OCI-LY3 (cell line): ENCODE measurements around the gene CTNNA1.

Experiments used
- H2AFZ ChIP-seq: fragments of 200-600, 300-600 bp; shearing (Covaris generic); 2 replicates; pipeline ENCODE4 v1.6.0; 2014; ENCODE audit warnings: antibody characterized with exemption, low read depth, low read length
- H3K27ac ChIP-seq: fragments of 200-600, 300-600 bp; sonication (generic); 2 replicates; pipeline ENCODE4 v1.5.1; 2014; ENCODE audit warnings: mild to moderate bottlenecking, low read length, moderate library complexity, mixed read lengths
- H3K27me3 ChIP-seq: fragments of 200-600, 300-600 bp; sonication (generic); 2 replicates; pipeline ENCODE4 v1.6.1; 2014; ENCODE audit warnings: low read depth, low read length, mixed read lengths
- H3K36me3 ChIP-seq: fragments of 200-600, 300-600 bp; sonication (generic); replicated peaks from 2 replicates; pipeline ENCODE3; 2014; ENCODE audit warnings: low read depth, low read length, mixed read lengths
- H3K4me1 ChIP-seq: fragments of 300-600, 200-600 bp; sonication (generic); 2 replicates; pipeline ENCODE4 v1.6.1; 2014; ENCODE audit warnings: low read length, mixed read lengths
- H3K4me2 ChIP-seq: fragments of 200-600, 300-600 bp; sonication (generic); 2 replicates; pipeline ENCODE4 v1.6.1; 2014; ENCODE audit warnings: low read length, mixed read lengths
- H3K4me3 ChIP-seq: fragments of 300-600, 200-600 bp; sonication (generic); 2 replicates; pipeline ENCODE4 v1.5.1; 2014; ENCODE audit warnings: antibody characterized with exemption, mild to moderate bottlenecking, low read length, moderate library complexity
- H3K79me2 ChIP-seq: fragments of 300-600, 200-600 bp; shearing (Covaris generic); 2 replicates; pipeline ENCODE4 v1.6.1; 2014; ENCODE audit warnings: mild to moderate bottlenecking, low read length, mixed read lengths
- H3K9ac ChIP-seq: fragments of 300-600, 200-600 bp; shearing (Covaris generic); 2 replicates; pipeline ENCODE4 v1.6.0; 2014; ENCODE audit warnings: mild to moderate bottlenecking, low read length, moderate library complexity
- H3K9me3 ChIP-seq: fragments of 200-600, 300-600 bp; shearing (Covaris generic); 2 replicates; pipeline ENCODE4 v1.6.1; 2014; ENCODE audit warnings: low read length, mixed read lengths; ENCODE audit not compliant: insufficient read depth
- H4K20me1 ChIP-seq: fragments of 200-600, 300-600 bp; sonication (generic); 2 replicates; pipeline ENCODE4 v1.6.1; 2016; ENCODE audit warnings: low read length, mixed read lengths; ENCODE audit not compliant: insufficient read depth
- CTCF ChIP-seq: fragments of 200-600, 300-600 bp; sonication (generic); IDR thresholded peaks from 2 replicates; pipeline ENCODE4 v1.5.1; 2014; ENCODE audit warnings: antibody characterized with exemption, low read length, low read depth
- EZH2phosphoT487 ChIP-seq: fragments of 200-600 bp; shearing (Covaris generic); IDR thresholded peaks from 2 replicates; pipeline ENCODE4 v1.6.1; 2018; ENCODE audit warnings: antibody characterized with exemption, mixed run types, low read depth

CTNNA1 gene

GRCh38 chr5:138942066-138942465 is 188.8 kb downstream of the CTNNA1 start:
- no peak overlapping the region for H3K27ac ChIP-seq
- H4K20me1 ChIP-seq: no peaks in the 10 kb centered on the region
- H3K4me3 ChIP-seq: no peak overlapping the region
- H3K9ac ChIP-seq: no peak overlapping the region
- H2AFZ ChIP-seq: no peak overlapping the region
- H3K9me3 ChIP-seq: no peaks in the 10 kb centered on the region
- H3K4me1 ChIP-seq: no peaks in the 10 kb centered on the region
- no peaks in the 10 kb centered on the region for H3K79me2 ChIP-seq
- no peak overlapping the region for H3K4me2 ChIP-seq
- no peaks in the 10 kb centered on the region for H3K27me3 ChIP-seq
- TF ChIP-seq CTCF: no peak
- no peak for TF ChIP-seq EZH2phosphoT487
- H3K36me3 ChIP-seq: no peaks in the 10 kb centered on the region

- H3K79me2 ChIP-seq: no peaks in the 10 kb centered on the region
- no peaks in the 10 kb centered on the region for H3K9me3 ChIP-seq
- H3K27ac ChIP-seq: no peak overlapping the region
- no peak overlapping the region for H3K4me2 ChIP-seq
- H3K4me3 ChIP-seq: no peak overlapping the region
- H4K20me1 ChIP-seq: no peaks in the 10 kb centered on the region
- H3K4me1 ChIP-seq: no peaks in the 10 kb centered on the region
- no peaks in the 10 kb centered on the region for H3K27me3 ChIP-seq
- TF ChIP-seq EZH2phosphoT487 (no peak), CTCF (no peak)
- H3K9ac ChIP-seq: no peak overlapping the region
- H2AFZ ChIP-seq: no peak overlapping the region
- H3K36me3 ChIP-seq: no peaks in the 10 kb centered on the region
These were observed 189.6 kb downstream of the CTNNA1 start for GRCh38 chr5:138942861-138943260.

- no peak overlapping the region for H3K4me3 ChIP-seq
- no peaks in the 10 kb centered on the region for H4K20me1 ChIP-seq
- H3K9me3 ChIP-seq: no peaks in the 10 kb centered on the region
- no peak overlapping the region for H2AFZ ChIP-seq
- H3K79me2 ChIP-seq: no peaks in the 10 kb centered on the region
- no peak overlapping the region for H3K9ac ChIP-seq
- TF ChIP-seq CTCF: no peak
- no peaks in the 10 kb centered on the region for H3K27me3 ChIP-seq
- H3K4me2 ChIP-seq: no peak overlapping the region
- H3K4me1 ChIP-seq: no peaks in the 10 kb centered on the region
- H3K36me3 ChIP-seq: no peaks in the 10 kb centered on the region
- H3K27ac ChIP-seq: no peak overlapping the region
These were observed 190.5 kb downstream of the CTNNA1 start for GRCh38 chr5:138943599-138944173.

GRCh38 chr5:138944527-138945322 is 191.5 kb downstream of the CTNNA1 start:
- H3K36me3 ChIP-seq: no peaks in the 10 kb centered on the region
- no peaks in the 10 kb centered on the region for H3K27me3 ChIP-seq
- TF ChIP-seq CTCF (no peak), EZH2phosphoT487 (no peak)
- no peak overlapping the region for H3K9ac ChIP-seq
- H3K4me3 ChIP-seq: no peak overlapping the region
- no peak overlapping the region for H3K4me2 ChIP-seq
- H3K9me3 ChIP-seq: no peaks in the 10 kb centered on the region
- no peak overlapping the region for H3K27ac ChIP-seq
- H3K79me2 ChIP-seq: no peaks in the 10 kb centered on the region
- H3K4me1 ChIP-seq: no peaks in the 10 kb centered on the region
- no peaks in the 10 kb centered on the region for H4K20me1 ChIP-seq
- H2AFZ ChIP-seq: no peak overlapping the region
